Measurements from ENCODE around the gene GJA10. TPM values are rescaled to one million over a fixed set of nuclear protein-coding genes. Genes with fewer than 3 reads are reported as not detected.
"Not testable (repeated sequence)": the region's sequence is repeated elsewhere in the genome, so short reads cannot be mapped to it uniquely, and the experiment has no call there.

GJA10 gene
- polyA plus RNA-seq, 3 donors, result not detected

- Mint-ChIP-seq H3K4me3 (peak overlapping the region in 1 of 2 donors; percentile 4), H3K27me3 (ENCODE audit: low read depth in 3 of 3) (peaks cover 25 to 47% (median 39%) of the 10 kb centered on the region in 3 donors), H3K9me3 (peaks cover 0 to 10% (median 0%) of the 10 kb centered on the region in 7 donors)
- H3K4me1 Mint-ChIP-seq; H2AFZ ChIP-seq (ENCODE audit: insufficient read depth, low read depth, low read length, poor library complexity, severe bottlenecking); H3K36me3 ChIP-seq (replicated peaks in 1 of 2; ENCODE audit: control insufficient read depth in 1 of 2, insufficient read depth in 2 of 2, low read length in 2 of 2); DNase-seq; H3K27ac Mint-ChIP-seq; H4K20me1 ChIP-seq (ENCODE audit: insufficient read depth, low read length); H3K4me2 ChIP-seq (replicated peaks; ENCODE audit: extremely low read depth, low read length, poor library complexity, severe bottlenecking); H3K4me1 ChIP-seq (ENCODE audit: control insufficient read depth in 1 of 2, insufficient read depth in 2 of 2, low read length in 2 of 2); intact Hi-C loops (cut with micrococcal nuclease); H3K36me3 Mint-ChIP-seq; H3K27ac ChIP-seq (ENCODE audit: low read depth in 1 of 2, low read length in 2 of 2); H3K79me2 ChIP-seq (ENCODE audit: insufficient read depth, low read length); H3K9ac ChIP-seq (ENCODE audit: insufficient read depth, low read length, poor library complexity, severe bottlenecking); H3K9me3 ChIP-seq (replicated peaks in 1 of 2; ENCODE audit: control insufficient read depth in 1 of 2, insufficient read depth in 1 of 2, low read length in 2 of 2); H3K4me3 ChIP-seq (replicated peaks in 1 of 3; ENCODE audit: low read depth in 2 of 3, low read length in 3 of 3): not testable (repeated sequence)
- peaks cover 7 to 33% of the 10 kb centered on the region in 2 donors for H3K27me3 ChIP-seq (ENCODE audit: control insufficient read depth in 2 of 2, insufficient read depth in 2 of 2, low read length in 2 of 2)
- WGBS (ENCODE audit: insufficient coverage), result 85% methylated on average over 4 of the region's 8 CpGs
Observed at GRCh38 chr6:89892577-89892976, 1.7 kb upstream of the GJA10 start.

GRCh38 chr6:89895276-89895874 is 1.1 kb downstream of the GJA10 start:
- Histone ChIP-seq H3K9me3 (replicated peaks in 1 of 2; ENCODE audit: control insufficient read depth in 1 of 2, insufficient read depth in 1 of 2, low read length in 2 of 2) (no peaks in the 10 kb centered on the region), H4K20me1 (ENCODE audit: insufficient read depth, low read length) (no peaks in the 10 kb centered on the region), H3K4me1 (ENCODE audit: control insufficient read depth in 1 of 2, insufficient read depth in 2 of 2, low read length in 2 of 2) (no peaks in the 10 kb centered on the region), H3K79me2 (ENCODE audit: insufficient read depth, low read length) (no peaks in the 10 kb centered on the region), H3K9ac (ENCODE audit: insufficient read depth, low read length, poor library complexity, severe bottlenecking) (no peak overlapping the region), H2AFZ (ENCODE audit: insufficient read depth, low read depth, low read length, poor library complexity, severe bottlenecking) (no peak overlapping the region), H3K36me3 (replicated peaks in 1 of 2; ENCODE audit: control insufficient read depth in 1 of 2, insufficient read depth in 2 of 2, low read length in 2 of 2) (no peaks in the 10 kb centered on the region), H3K4me3 (replicated peaks in 1 of 3; ENCODE audit: low read depth in 2 of 3, low read length in 3 of 3) (no peak overlapping the region), H3K27me3 (ENCODE audit: control insufficient read depth in 2 of 2, insufficient read depth in 2 of 2, low read length in 2 of 2) (peaks cover 7 to 11% of the 10 kb centered on the region in 2 donors), H3K27ac (ENCODE audit: low read depth in 1 of 2, low read length in 2 of 2) (no peak overlapping the region), H3K4me2 (replicated peaks; ENCODE audit: extremely low read depth, low read length, poor library complexity, severe bottlenecking) (no peak overlapping the region)
- 54% methylated on average over 7 of the region's 8 CpGs for WGBS (ENCODE audit: insufficient coverage)
- H3K4me1 Mint-ChIP-seq, result no peaks in the 10 kb centered on the region
- H3K27me3 Mint-ChIP-seq (ENCODE audit: low read depth in 3 of 3), result peaks cover 18 to 32% (median 28%) of the 10 kb centered on the region in 3 donors
- DNase-seq, result no peak
- H3K27ac Mint-ChIP-seq, result no peak overlapping the region
- peaks cover 0 to 6% (median 0%) of the 10 kb centered on the region in 7 donors for H3K9me3 Mint-ChIP-seq
- TF ChIP-seq CTCF (IDR thresholded peaks at IDR 0.05), result no peak
- H3K36me3 Mint-ChIP-seq, result no peaks in the 10 kb centered on the region
- no peak overlapping the region for H3K4me3 Mint-ChIP-seq
- intact Hi-C loops (cut with micrococcal nuclease), result no loop called here

GRCh38 chr6:89910001-89910901 is 16.0 kb downstream of the GJA10 start:
- H3K27me3 ChIP-seq (ENCODE audit: control insufficient read depth in 2 of 2, insufficient read depth in 2 of 2, low read length in 2 of 2); H3K4me1 ChIP-seq (ENCODE audit: control insufficient read depth in 1 of 2, insufficient read depth in 2 of 2, low read length in 2 of 2); intact Hi-C loops (cut with micrococcal nuclease); H4K20me1 ChIP-seq (ENCODE audit: insufficient read depth, low read length); H3K27me3 Mint-ChIP-seq (ENCODE audit: low read depth in 3 of 3); H3K36me3 Mint-ChIP-seq; H3K27ac ChIP-seq (ENCODE audit: low read depth in 1 of 2, low read length in 2 of 2); H3K4me2 ChIP-seq (replicated peaks; ENCODE audit: extremely low read depth, low read length, poor library complexity, severe bottlenecking); DNase-seq; H3K36me3 ChIP-seq (replicated peaks in 1 of 2; ENCODE audit: control insufficient read depth in 1 of 2, insufficient read depth in 2 of 2, low read length in 2 of 2); H2AFZ ChIP-seq (ENCODE audit: insufficient read depth, low read depth, low read length, poor library complexity, severe bottlenecking); H3K9me3 ChIP-seq (replicated peaks in 1 of 2; ENCODE audit: control insufficient read depth in 1 of 2, insufficient read depth in 1 of 2, low read length in 2 of 2); H3K9ac ChIP-seq (ENCODE audit: insufficient read depth, low read length, poor library complexity, severe bottlenecking); H3K79me2 ChIP-seq (ENCODE audit: insufficient read depth, low read length); H3K9me3 Mint-ChIP-seq: not testable (repeated sequence)
- Mint-ChIP-seq H3K27ac (peak overlapping the region in 3 of 7 donors; percentile 26 to 76 (median 41)), H3K4me3 (peak overlapping the region; percentile 16 to 90), H3K4me1 (peaks cover 13% of the 10 kb centered on the region)
- H3K4me3 ChIP-seq (replicated peaks in 1 of 3; ENCODE audit: low read depth in 2 of 3, low read length in 3 of 3), result peak overlapping the region in 2 of 3 experiments; percentile 25 to 48
- WGBS (ENCODE audit: insufficient coverage), result 33% methylated on average over 1 of the region's 10 CpGs
